Esophagus squamous epithelium (tissue), 4 donors: ENCODE results near the gene COL4A2.

Experiments used
- POLR2A ChIP-seq, 4 donors: fragments of 450-650 bp; IDR thresholded peaks; one replicate each; pipeline ENCODE4 v1.6.1; 2017; ENCODE audit warnings: antibody characterized with exemption in 4 of 4, mild to moderate bottlenecking in 4 of 4, moderate library complexity in 3 of 4
- TF ChIP-seq, protein P1 (sequence below), 6 experiments: fragments of 450-650 bp in 4 of 6; fragments of 200-600 bp in 2 of 6; sonication (generic) in 2 of 6; IDR thresholded peaks; one replicate each; pipeline ENCODE4 v1.5.1; 2016 to 2019; ENCODE audit warnings: antibody characterized with exemption in 6 of 6, mild to moderate bottlenecking in 4 of 6, moderate library complexity in 4 of 6

DNA sequence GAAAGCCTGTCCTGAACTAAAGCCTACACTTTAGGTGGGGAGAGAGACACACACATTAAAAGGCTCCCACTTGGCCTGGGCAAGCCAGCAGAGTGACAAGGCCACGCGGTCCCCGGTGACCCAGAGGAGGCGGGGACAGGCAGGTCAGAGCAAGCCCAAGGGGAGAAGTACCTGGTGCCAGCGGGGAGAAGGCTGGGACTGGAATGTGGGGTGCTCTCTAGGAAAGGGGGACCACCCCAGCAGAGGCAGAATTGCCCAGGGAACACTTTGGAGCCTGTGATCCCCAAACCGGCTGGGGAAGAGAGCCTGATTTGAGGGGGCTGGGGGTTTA lies 172.1 kb downstream of the COL4A2 start:
- no peak for TF ChIP-seq POLR2A (IDR thresholded peaks at IDR 0.05)
- TF ChIP-seq, protein P1, sequence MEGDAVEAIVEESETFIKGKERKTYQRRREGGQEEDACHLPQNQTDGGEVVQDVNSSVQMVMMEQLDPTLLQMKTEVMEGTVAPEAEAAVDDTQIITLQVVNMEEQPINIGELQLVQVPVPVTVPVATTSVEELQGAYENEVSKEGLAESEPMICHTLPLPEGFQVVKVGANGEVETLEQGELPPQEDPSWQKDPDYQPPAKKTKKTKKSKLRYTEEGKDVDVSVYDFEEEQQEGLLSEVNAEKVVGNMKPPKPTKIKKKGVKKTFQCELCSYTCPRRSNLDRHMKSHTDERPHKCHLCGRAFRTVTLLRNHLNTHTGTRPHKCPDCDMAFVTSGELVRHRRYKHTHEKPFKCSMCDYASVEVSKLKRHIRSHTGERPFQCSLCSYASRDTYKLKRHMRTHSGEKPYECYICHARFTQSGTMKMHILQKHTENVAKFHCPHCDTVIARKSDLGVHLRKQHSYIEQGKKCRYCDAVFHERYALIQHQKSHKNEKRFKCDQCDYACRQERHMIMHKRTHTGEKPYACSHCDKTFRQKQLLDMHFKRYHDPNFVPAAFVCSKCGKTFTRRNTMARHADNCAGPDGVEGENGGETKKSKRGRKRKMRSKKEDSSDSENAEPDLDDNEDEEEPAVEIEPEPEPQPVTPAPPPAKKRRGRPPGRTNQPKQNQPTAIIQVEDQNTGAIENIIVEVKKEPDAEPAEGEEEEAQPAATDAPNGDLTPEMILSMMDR (IDR thresholded peaks at IDR 0.05), result no peak
